ENCODE results near the gene KIAA1217. TPM values are rescaled to one million over a fixed set of nuclear protein-coding genes. Genes with fewer than 3 reads are reported as not detected.

KIAA1217 gene
- polyA plus RNA-seq, 3 donors, result not detected

GRCh38 chr10:24396396-24396795 lies 187.5 kb downstream of the KIAA1217 start:
- H3K79me2 ChIP-seq (ENCODE audit: insufficient read depth, low read length), result no peaks in the 10 kb centered on the region
- H4K20me1 ChIP-seq (ENCODE audit: insufficient read depth, low read length), result no peaks in the 10 kb centered on the region
- DNase-seq, result no peak
- H3K4me1 Mint-ChIP-seq, result no peaks in the 10 kb centered on the region
- no peak overlapping the region for H3K4me2 ChIP-seq (replicated peaks; ENCODE audit: extremely low read depth, low read length, poor library complexity, severe bottlenecking)
- 84% methylated on average over 4 of the region's 4 CpGs for WGBS (ENCODE audit: insufficient coverage)
- H3K9me3 Mint-ChIP-seq, result peaks cover 0 to 6% (median 0%) of the 10 kb centered on the region in 7 donors
- no peak overlapping the region for H3K9ac ChIP-seq (ENCODE audit: insufficient read depth, low read length, poor library complexity, severe bottlenecking)
- no peak overlapping the region for H3K27ac Mint-ChIP-seq
- no peak overlapping the region for H3K4me3 Mint-ChIP-seq
- peaks cover 0 to 9% (median 0%) of the 10 kb centered on the region in 3 donors for H3K27me3 Mint-ChIP-seq (ENCODE audit: low read depth in 3 of 3)
- no peaks in the 10 kb centered on the region for H3K36me3 ChIP-seq (replicated peaks in 1 of 2; ENCODE audit: control insufficient read depth in 1 of 2, insufficient read depth in 2 of 2, low read length in 2 of 2)
- H2AFZ ChIP-seq (ENCODE audit: insufficient read depth, low read depth, low read length, poor library complexity, severe bottlenecking), result no peak overlapping the region
- no peak overlapping the region for H3K4me3 ChIP-seq (replicated peaks in 1 of 3; ENCODE audit: low read depth in 2 of 3, low read length in 3 of 3)
- no peak for TF ChIP-seq CTCF (IDR thresholded peaks at IDR 0.05)
- H3K9me3 ChIP-seq (replicated peaks in 1 of 2; ENCODE audit: control insufficient read depth in 1 of 2, insufficient read depth in 1 of 2, low read length in 2 of 2), result no peaks in the 10 kb centered on the region
- no peak overlapping the region for H3K27ac ChIP-seq (ENCODE audit: low read depth in 1 of 2, low read length in 2 of 2)
- H3K36me3 Mint-ChIP-seq, result no peaks in the 10 kb centered on the region
- H3K27me3 ChIP-seq (ENCODE audit: control insufficient read depth in 2 of 2, insufficient read depth in 2 of 2, low read length in 2 of 2), result no peaks in the 10 kb centered on the region
- no peaks in the 10 kb centered on the region for H3K4me1 ChIP-seq (ENCODE audit: control insufficient read depth in 1 of 2, insufficient read depth in 2 of 2, low read length in 2 of 2)
- intact Hi-C loops (cut with micrococcal nuclease), result no loop called here

- no peak overlapping the region for H3K4me3 Mint-ChIP-seq
These were observed 188.7 kb downstream of the KIAA1217 start for GRCh38 chr10:24397662-24398061.

More at GRCh38 chr10:24397662-24398061, 188.7 kb downstream of the KIAA1217 start:
- Mint-ChIP-seq H3K36me3 (no peaks in the 10 kb centered on the region), H3K4me1 (no peaks in the 10 kb centered on the region), H3K27me3 (ENCODE audit: low read depth in 3 of 3) (peaks cover 0 to 10% (median 0%) of the 10 kb centered on the region in 3 donors), H3K9me3 (peaks cover 0 to 6% (median 0%) of the 10 kb centered on the region in 7 donors), H3K27ac (no peak overlapping the region)
- H3K27me3 ChIP-seq (ENCODE audit: control insufficient read depth in 2 of 2, insufficient read depth in 2 of 2, low read length in 2 of 2), result no peaks in the 10 kb centered on the region
- no peaks in the 10 kb centered on the region for H3K9me3 ChIP-seq (replicated peaks in 1 of 2; ENCODE audit: control insufficient read depth in 1 of 2, insufficient read depth in 1 of 2, low read length in 2 of 2)
- no peak overlapping the region for H3K9ac ChIP-seq (ENCODE audit: insufficient read depth, low read length, poor library complexity, severe bottlenecking)
- no peak overlapping the region for H2AFZ ChIP-seq (ENCODE audit: insufficient read depth, low read depth, low read length, poor library complexity, severe bottlenecking)
- intact Hi-C loops (cut with micrococcal nuclease), result no loop called here
- DNase-seq, result no peak
- H3K4me2 ChIP-seq (replicated peaks; ENCODE audit: extremely low read depth, low read length, poor library complexity, severe bottlenecking), result no peak overlapping the region
- no peaks in the 10 kb centered on the region for H3K4me1 ChIP-seq (ENCODE audit: control insufficient read depth in 1 of 2, insufficient read depth in 2 of 2, low read length in 2 of 2)
- H4K20me1 ChIP-seq (ENCODE audit: insufficient read depth, low read length), result no peaks in the 10 kb centered on the region
- no peak overlapping the region for H3K4me3 ChIP-seq (replicated peaks in 1 of 3; ENCODE audit: low read depth in 2 of 3, low read length in 3 of 3)
- 100% methylated on average over 2 of the region's 2 CpGs for WGBS (ENCODE audit: insufficient coverage)
- no peaks in the 10 kb centered on the region for H3K79me2 ChIP-seq (ENCODE audit: insufficient read depth, low read length)
- no peaks in the 10 kb centered on the region for H3K36me3 ChIP-seq (replicated peaks in 1 of 2; ENCODE audit: control insufficient read depth in 1 of 2, insufficient read depth in 2 of 2, low read length in 2 of 2)
- no peak for TF ChIP-seq CTCF (IDR thresholded peaks at IDR 0.05)
- H3K27ac ChIP-seq (ENCODE audit: low read depth in 1 of 2, low read length in 2 of 2), result no peak overlapping the region
